Caco-2 (cell line): ENCODE results near the gene CHADL. TPM values are rescaled to one million over a fixed set of nuclear protein-coding genes. Genes with fewer than 3 reads are reported as not detected.

Source experiments
- BruUV-seq: library from RNA; stranded (reverse); fragments of 400-500 nt; replicated peaks from 2 replicates; lab custom pipeline; 2021; lab: Mats Ljungman, UMichigan
- CTCF ChIA-PET: fragments of 300-600 bp; sonication (Branson Sonifier 250); formaldehyde crosslinking; loops from one replicate; lab custom pipeline; 2022; ENCODE audit warnings: antibody characterized with exemption; lab: Charles Lee
- POLR2A ChIA-PET: fragments of 300-600 bp; sonication (Branson Sonifier 250); formaldehyde crosslinking; loops from one replicate; lab custom pipeline; 2022; ENCODE audit warnings: antibody characterized with exemption; lab: Charles Lee
- DNase-seq, 2 experiments: peaks; one replicate each; pipeline versions ENCODE4 v3.0.0 to v3.0.0-alpha.2; 2020 to 2022
- H3K27me3 ChIP-seq: replicated peaks from 2 replicates; pipeline ENCODE4 v1.6.0; 2011; ENCODE audit warnings: low read length; ENCODE audit not compliant: control insufficient read depth, insufficient read depth
- H3K36me3 ChIP-seq: 2 replicates; pipeline ENCODE4 v1.5.1; 2011; ENCODE audit warnings: low read length; ENCODE audit not compliant: control insufficient read depth, insufficient read depth
- H3K4me1 ChIP-seq: fragments of 250-450 bp; sonication (Bioruptor Pico); 2 replicates; pipeline ENCODE4 v1.5.1; 2020; ENCODE audit warnings: mild to moderate bottlenecking
- H3K4me3 ChIP-seq: 2 replicates; pipeline ENCODE4 v1.5.1; 2011; ENCODE audit warnings: low read depth, mild to moderate bottlenecking, control low read depth, low read length
- H3K9me3 ChIP-seq: fragments of 250-450 bp; sonication (Bioruptor Pico); 2 replicates; pipeline ENCODE4 v1.5.1; 2020; ENCODE audit warnings: mild to moderate bottlenecking, moderate library complexity
- H3K27ac Mint-ChIP-seq: one replicate; pipeline ENCODE4 v1.8.0; 2022; ENCODE audit warnings: mixed read lengths; ENCODE audit not compliant: unreplicated experiment
- H3K27me3 Mint-ChIP-seq: one replicate; pipeline ENCODE4 v1.8.0; 2022; ENCODE audit warnings: mixed read lengths; ENCODE audit not compliant: insufficient read depth, unreplicated experiment
- H3K36me3 Mint-ChIP-seq: one replicate; pipeline ENCODE4 v1.8.0; 2022; ENCODE audit warnings: mild to moderate bottlenecking, mixed read lengths; ENCODE audit not compliant: insufficient read depth, unreplicated experiment
- H3K4me1 Mint-ChIP-seq: one replicate; pipeline ENCODE4 v1.8.0; 2022; ENCODE audit warnings: low read depth, mixed read lengths; ENCODE audit not compliant: unreplicated experiment
- H3K4me3 Mint-ChIP-seq: one replicate; pipeline ENCODE4 v1.8.0; 2022; ENCODE audit warnings: mild to moderate bottlenecking, moderate library complexity, mixed read lengths; ENCODE audit not compliant: unreplicated experiment
- H3K9me3 Mint-ChIP-seq: one replicate; pipeline ENCODE4 v1.8.0; 2022; ENCODE audit warnings: mixed read lengths; ENCODE audit not compliant: unreplicated experiment
- CTCF ChIP-seq, 2 experiments: fragments of 200-600 bp in 1 of 2; IDR thresholded peaks; 1 replicate in 1 of 2; 2 replicates in 1 of 2; pipeline versions ENCODE4 v1.5.1 to v1.8.0; 2011 to 2022; ENCODE audit warnings: antibody characterized with exemption in 1 of 2, control low read depth in 1 of 2, inconsistent platforms in 1 of 2, low read depth in 1 of 2, low read length in 1 of 2, mild to moderate bottlenecking in 1 of 2, moderate library complexity in 1 of 2; ENCODE audit not compliant: insufficient read depth in 1 of 2, severe bottlenecking in 1 of 2, unreplicated experiment in 1 of 2
- intact Hi-C: fragments of 100-400 bp; cut with micrococcal nuclease; formaldehyde crosslinking; loops from one replicate; pipeline ENCODE4 v1.10.0; 2022; ENCODE audit not compliant: unreplicated experiment
- total RNA-seq: library from RNA; stranded (reverse); gene quantifications from 2 replicates; pipeline ENCODE4 v1.2.3, GENCODE V29; 2022

The CHADL gene
- total RNA-seq, 1 experiment from 2014 or later = 0.32 TPM

GRCh38 chr22:41286639-41287091 is 45.9 kb upstream of the CHADL start:
- CTCF ChIA-PET = interaction anchor here (0.7 to 1.2 kb wide), 4 partner anchors 15 to 240 kb away, joined by 3 to 6 read pairs (median 3); partner anchors contain the start of genes TEF and ZC3H7B
- DNase-seq = no peak
- H3K36me3 Mint-ChIP-seq = peaks cover 49% of the 10 kb centered on the region
- Histone ChIP-seq H3K4me3 (peak overlapping the region; percentile 49), H3K27me3 (no peaks in the 10 kb centered on the region), H3K36me3 (peaks cover 2% of the 10 kb centered on the region), H3K9me3 (no peaks in the 10 kb centered on the region), H3K4me1 (peaks cover 42% of the 10 kb centered on the region)
- intact Hi-C loops = loop anchor here (1.0 to 5.0 kb wide), 4 partner anchors 14 to 160 kb away; partner anchors contain the start of genes TEF, TOB2 and ZC3H7B
- TF ChIP-seq CTCF (IDR thresholded peaks at IDR 0.05; ENCODE audit: insufficient read depth in 1 of 2, low read depth in 1 of 2, low read length in 1 of 2, severe bottlenecking in 1 of 2, unreplicated experiment in 1 of 2) = no peak
- POLR2A ChIA-PET = interaction anchor here (0.6 to 1.8 kb wide), 6 partner anchors 15 to 303 kb away, joined by 3 to 29 read pairs (median 8); partner anchors contain the start of genes PMM1, TEF, TOB2 and ZC3H7B
- peak overlapping the region; percentile 92 for H3K27ac Mint-ChIP-seq
- peaks cover 32% of the 10 kb centered on the region for H3K4me1 Mint-ChIP-seq
- H3K4me3 Mint-ChIP-seq = peak overlapping the region; percentile 88
- BruUV-seq = TSS peak; percentile 91
- no peaks in the 10 kb centered on the region for H3K9me3 Mint-ChIP-seq
- no peaks in the 10 kb centered on the region for H3K27me3 Mint-ChIP-seq

GRCh38 chr22:41285820-41286638 is 45.3 kb upstream of the CHADL start, which contains the start of gene RANGAP1:
Gene RANGAP1 (minus strand): TSS chr22:41286187. CDS start chr22:41281044, 5,143 bp downstream.
- CTCF ChIA-PET = interaction anchor here (0.7 to 1.2 kb wide), 4 partner anchors 15 to 241 kb away, joined by 3 to 6 read pairs (median 3); partner anchors contain the start of genes TEF and ZC3H7B
- H3K27me3 ChIP-seq = no peaks in the 10 kb centered on the region
- peaks cover 32% of the 10 kb centered on the region for H3K4me1 Mint-ChIP-seq

More at GRCh38 chr22:41285820-41286638, 45.3 kb upstream of the CHADL start, which contains the start of gene RANGAP1:
- peaks cover 56% of the 10 kb centered on the region for H3K36me3 Mint-ChIP-seq
- Histone ChIP-seq H3K4me3 (peak within 1 kb of the TSS; percentile 78), H3K4me1 (peaks cover 39% of the 10 kb centered on the region), H3K36me3 (peaks cover 2% of the 10 kb centered on the region), H3K9me3 (no peaks in the 10 kb centered on the region)
- H3K9me3 Mint-ChIP-seq = no peaks in the 10 kb centered on the region
- H3K4me3 Mint-ChIP-seq = peak within 1 kb of the TSS; percentile 88
- DNase-seq = peak; percentile 98 to 99
- H3K27me3 Mint-ChIP-seq = no peaks in the 10 kb centered on the region
- peak within 1 kb of the TSS; percentile 92 for H3K27ac Mint-ChIP-seq
- POLR2A ChIA-PET = interaction anchor here (0.5 to 1.8 kb wide), 7 partner anchors 16 to 304 kb away, joined by 3 to 29 read pairs (median 10); partner anchors contain the start of genes PMM1, TEF, TOB2 and ZC3H7B
- BruUV-seq = no TSS peak
- TF ChIP-seq CTCF (IDR thresholded peaks at IDR 0.05; ENCODE audit: insufficient read depth in 1 of 2, low read depth in 1 of 2, low read length in 1 of 2, severe bottlenecking in 1 of 2, unreplicated experiment in 1 of 2) = peak in 1 of 2 experiments; percentile 23
- intact Hi-C loops = loop anchor here (1.0 to 5.0 kb wide), 4 partner anchors 15 to 160 kb away; partner anchors contain the start of genes TEF, TOB2 and ZC3H7B
